Gastroesophageal sphincter (tissue), 4 donors: ENCODE measurements around the gene JARID2. TPM values are rescaled to one million over a fixed set of nuclear protein-coding genes. Genes with fewer than 3 reads are reported as not detected.

ENCODE experiments used
- ATAC-seq: fragments of 150-250 bp; one replicate; pipeline ENCODE4 v1.9.1; 2016; ENCODE audit warnings: mild to moderate bottlenecking, moderate library complexity
- H3K27ac ChIP-seq, 4 donors: fragments of 200-600 bp; sonication (generic) in 3 of 4; 1 replicate in 3 of 4; 2 replicates in 1 of 4; pipeline ENCODE4 v1.5.1; 2016 to 2019
- H3K27me3 ChIP-seq: fragments of 200-600 bp; sonication (generic); one replicate; pipeline ENCODE4 v1.5.1; 2019
- H3K36me3 ChIP-seq, 2 donors: fragments of 200-600 bp; sonication (generic); one replicate each; pipeline ENCODE4 v1.5.1; 2019; ENCODE audit warnings: control low read depth in 1 of 2
- H3K4me1 ChIP-seq, 3 donors: fragments of 200-600 bp; sonication (generic); 1 replicate in 2 of 3; 2 replicates in 1 of 3; pipeline ENCODE4 v1.5.1; 2016 to 2019; ENCODE audit warnings: control low read depth in 2 of 3
- H3K4me3 ChIP-seq, 2 donors: fragments of 200-600 bp; sonication (generic); one replicate each; pipeline ENCODE4 v1.5.1; 2019; ENCODE audit warnings: mild to moderate bottlenecking in 1 of 2, moderate library complexity in 1 of 2
- H3K9me3 ChIP-seq, 3 donors: fragments of 200-600 bp; sonication (generic); one replicate each; pipeline ENCODE4 v1.5.1; 2017 to 2019; ENCODE audit warnings: control low read depth in 2 of 3
- EP300 ChIP-seq: sonication (generic); formaldehyde crosslinking; IDR thresholded peaks from one replicate; pipeline ENCODE4 v1.6.1; 2017; ENCODE audit warnings: antibody characterized with exemption, mild to moderate bottlenecking
- POLR2A ChIP-seq, 2 donors: fragments of 450-650 bp; IDR thresholded peaks; one replicate each; pipeline ENCODE4 v1.6.1; 2017; ENCODE audit warnings: antibody characterized with exemption in 2 of 2, mild to moderate bottlenecking in 2 of 2, moderate library complexity in 1 of 2
- POLR2AphosphoS5 ChIP-seq: sonication (generic); formaldehyde crosslinking; IDR thresholded peaks from one replicate; pipeline ENCODE4 v1.6.1; 2017; ENCODE audit warnings: antibody characterized with exemption
- WGBS, 2 donors: methylation state at CpG; one replicate each; pipeline ENCODE4 v1.1.5; 2018; ENCODE audit warnings: low coverage in 1 of 2; 5-methylcytosine and 5-hydroxymethylcytosine counted together
- total RNA-seq, 4 donors: library from RNA; depleted of rRNA; stranded (reverse); fragments of >200 nt; gene quantifications; one replicate each; pipeline ENCODE4 v1.1.0, GENCODE V29; 2016
- TF ChIP-seq, protein P1 (sequence below), 4 experiments: fragments of 200-600 bp in 2 of 4; fragments of 450-650 bp in 2 of 4; sonication (generic) in 1 of 4; IDR thresholded peaks; one replicate each; pipeline ENCODE4 v1.5.1; 2017 to 2019; ENCODE audit warnings: antibody characterized with exemption in 4 of 4, mild to moderate bottlenecking in 2 of 4, moderate library complexity in 2 of 4

JARID2 gene
- total RNA-seq, 4 donors from 2014 or later = 6.8 to 12.3 (median 8.5) TPM

DNA sequence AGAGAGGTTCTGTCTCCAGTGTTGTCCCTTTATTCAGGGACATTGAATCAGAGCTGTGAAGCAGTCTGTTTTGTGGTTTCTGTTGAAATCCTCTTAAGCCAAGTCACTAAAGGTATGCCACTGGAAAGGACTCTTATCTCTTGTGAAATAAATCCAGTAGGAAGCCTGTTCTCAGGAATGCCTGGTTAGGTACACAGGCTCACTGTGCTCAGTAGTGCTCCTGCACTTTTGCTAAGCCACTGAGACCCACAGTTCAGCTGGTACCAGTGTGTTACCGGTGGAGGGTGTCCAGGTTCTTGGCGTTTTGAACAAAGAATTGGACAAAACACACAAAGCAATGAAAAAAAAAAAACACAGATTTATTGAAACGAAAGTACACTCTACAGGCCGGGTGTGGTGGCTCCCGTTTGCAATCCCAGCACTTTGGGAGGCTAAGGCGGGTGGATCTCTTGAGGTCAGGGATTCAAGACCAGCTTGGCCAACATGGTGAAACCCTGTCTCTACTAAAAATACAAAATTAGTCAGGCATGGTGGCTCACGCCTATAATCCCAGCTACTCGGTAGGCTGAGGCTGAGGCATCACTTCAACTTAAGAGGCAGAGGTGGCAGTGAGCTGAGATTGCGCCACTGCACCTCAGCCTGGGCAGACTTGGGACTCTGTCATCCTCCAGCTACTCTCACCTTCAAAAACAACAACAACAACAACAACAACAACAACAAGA lies 186.1 kb downstream of the JARID2 start:
- Histone ChIP-seq H3K4me3 (no peak overlapping the region), H3K36me3 (no peaks in the 10 kb centered on the region), H3K27ac (no peak overlapping the region), H3K27me3 (no peaks in the 10 kb centered on the region), H3K4me1 (peaks cover 14 to 80% (median 19%) of the 10 kb centered on the region in 3 donors), H3K9me3 (peaks cover 0 to 4% (median 0%) of the 10 kb centered on the region in 3 donors)
- 76 to 90% methylated on average over 2 to 9 of the region's 9 CpGs for whole genome bisulfite sequencing, 2 donors
- no peak for ATAC-seq
- TF ChIP-seq POLR2AphosphoS5 (no peak), POLR2A (IDR thresholded peaks at IDR 0.05) (no peak), EP300 (no peak)
- TF ChIP-seq, protein P1, sequence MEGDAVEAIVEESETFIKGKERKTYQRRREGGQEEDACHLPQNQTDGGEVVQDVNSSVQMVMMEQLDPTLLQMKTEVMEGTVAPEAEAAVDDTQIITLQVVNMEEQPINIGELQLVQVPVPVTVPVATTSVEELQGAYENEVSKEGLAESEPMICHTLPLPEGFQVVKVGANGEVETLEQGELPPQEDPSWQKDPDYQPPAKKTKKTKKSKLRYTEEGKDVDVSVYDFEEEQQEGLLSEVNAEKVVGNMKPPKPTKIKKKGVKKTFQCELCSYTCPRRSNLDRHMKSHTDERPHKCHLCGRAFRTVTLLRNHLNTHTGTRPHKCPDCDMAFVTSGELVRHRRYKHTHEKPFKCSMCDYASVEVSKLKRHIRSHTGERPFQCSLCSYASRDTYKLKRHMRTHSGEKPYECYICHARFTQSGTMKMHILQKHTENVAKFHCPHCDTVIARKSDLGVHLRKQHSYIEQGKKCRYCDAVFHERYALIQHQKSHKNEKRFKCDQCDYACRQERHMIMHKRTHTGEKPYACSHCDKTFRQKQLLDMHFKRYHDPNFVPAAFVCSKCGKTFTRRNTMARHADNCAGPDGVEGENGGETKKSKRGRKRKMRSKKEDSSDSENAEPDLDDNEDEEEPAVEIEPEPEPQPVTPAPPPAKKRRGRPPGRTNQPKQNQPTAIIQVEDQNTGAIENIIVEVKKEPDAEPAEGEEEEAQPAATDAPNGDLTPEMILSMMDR (IDR thresholded peaks at IDR 0.05) = no peak

- Histone ChIP-seq H3K27me3 (no peaks in the 10 kb centered on the region), H3K4me1 (peaks cover 14 to 72% (median 16%) of the 10 kb centered on the region in 3 donors), H3K4me3 (no peak overlapping the region), H3K36me3 (no peaks in the 10 kb centered on the region), H3K27ac (no peak overlapping the region), H3K9me3 (peaks cover 0 to 4% (median 0%) of the 10 kb centered on the region in 3 donors)
- no peak for ATAC-seq
- 32 to 55% methylated on average over 2 of the region's 2 CpGs for WGBS, 2 donors
- TF ChIP-seq EP300 = no peak
- TF ChIP-seq, protein P1 (IDR thresholded peaks at IDR 0.05) = no peak
- TF ChIP-seq POLR2AphosphoS5 = no peak
- no peak for TF ChIP-seq POLR2A (IDR thresholded peaks at IDR 0.05)
These were observed 187.6 kb downstream of the JARID2 start for GRCh38 chr6:15433511-15433861.

- 78% methylated on average over 1 of the region's 1 CpG; no CpG with 5 or more reads in 1 of the 2 donors for WGBS, 2 donors
- H3K27me3 ChIP-seq = no peaks in the 10 kb centered on the region
- no peak overlapping the region for H3K4me3 ChIP-seq
- peaks cover 0 to 4% (median 0%) of the 10 kb centered on the region in 3 donors for H3K9me3 ChIP-seq
- no peak overlapping the region for H3K27ac ChIP-seq
- H3K4me1 ChIP-seq = peaks cover 14 to 70% (median 16%) of the 10 kb centered on the region in 3 donors
- no peaks in the 10 kb centered on the region for H3K36me3 ChIP-seq
- no peak for ATAC-seq
- TF ChIP-seq POLR2A (IDR thresholded peaks at IDR 0.05) (no peak), POLR2AphosphoS5 (no peak), EP300 (no peak)
- TF ChIP-seq, protein P1 (IDR thresholded peaks at IDR 0.05) = no peak
These were observed 188.4 kb downstream of the JARID2 start for GRCh38 chr6:15434263-15434662.

- no peak for ATAC-seq
- Histone ChIP-seq H3K4me1 (peaks cover 14 to 70% (median 16%) of the 10 kb centered on the region in 3 donors), H3K36me3 (no peaks in the 10 kb centered on the region), H3K9me3 (peaks cover 0 to 4% (median 0%) of the 10 kb centered on the region in 3 donors), H3K27me3 (no peaks in the 10 kb centered on the region), H3K27ac (no peak overlapping the region), H3K4me3 (no peak overlapping the region)
- no peak for TF ChIP-seq EP300
- no peak for TF ChIP-seq POLR2A (IDR thresholded peaks at IDR 0.05)
- no peak for TF ChIP-seq POLR2AphosphoS5
- TF ChIP-seq, protein P1 (IDR thresholded peaks at IDR 0.05) = no peak
- WGBS, 2 donors = 100% methylated on average over 2 of the region's 2 CpGs
These were observed 189.0 kb downstream of the JARID2 start for GRCh38 chr6:15434823-15435380.

- no peak for ATAC-seq
- WGBS, 2 donors = 75 to 87% methylated on average over 1 of the region's 1 CpG
- TF ChIP-seq POLR2AphosphoS5 (no peak), EP300 (no peak)
- TF ChIP-seq, protein P1 (IDR thresholded peaks at IDR 0.05) = no peak
- H3K9me3 ChIP-seq = peaks cover 0 to 4% (median 0%) of the 10 kb centered on the region in 3 donors
- no peak overlapping the region for H3K27ac ChIP-seq
- H3K36me3 ChIP-seq = no peaks in the 10 kb centered on the region
- H3K4me3 ChIP-seq = no peak overlapping the region
- peaks cover 13 to 70% (median 14%) of the 10 kb centered on the region in 3 donors for H3K4me1 ChIP-seq
- H3K27me3 ChIP-seq = no peaks in the 10 kb centered on the region
These were observed 189.6 kb downstream of the JARID2 start for GRCh38 chr6:15435468-15435867.
